ENCODE data around the gene MRPS18A. TPM values are rescaled to one million over a fixed set of nuclear protein-coding genes. Genes with fewer than 3 reads are reported as not detected.

The MRPS18A gene
- polyA plus RNA-seq (2012; ENCODE audit: insufficient read depth, insufficient read length, low read depth): 166 TPM

DNA sequence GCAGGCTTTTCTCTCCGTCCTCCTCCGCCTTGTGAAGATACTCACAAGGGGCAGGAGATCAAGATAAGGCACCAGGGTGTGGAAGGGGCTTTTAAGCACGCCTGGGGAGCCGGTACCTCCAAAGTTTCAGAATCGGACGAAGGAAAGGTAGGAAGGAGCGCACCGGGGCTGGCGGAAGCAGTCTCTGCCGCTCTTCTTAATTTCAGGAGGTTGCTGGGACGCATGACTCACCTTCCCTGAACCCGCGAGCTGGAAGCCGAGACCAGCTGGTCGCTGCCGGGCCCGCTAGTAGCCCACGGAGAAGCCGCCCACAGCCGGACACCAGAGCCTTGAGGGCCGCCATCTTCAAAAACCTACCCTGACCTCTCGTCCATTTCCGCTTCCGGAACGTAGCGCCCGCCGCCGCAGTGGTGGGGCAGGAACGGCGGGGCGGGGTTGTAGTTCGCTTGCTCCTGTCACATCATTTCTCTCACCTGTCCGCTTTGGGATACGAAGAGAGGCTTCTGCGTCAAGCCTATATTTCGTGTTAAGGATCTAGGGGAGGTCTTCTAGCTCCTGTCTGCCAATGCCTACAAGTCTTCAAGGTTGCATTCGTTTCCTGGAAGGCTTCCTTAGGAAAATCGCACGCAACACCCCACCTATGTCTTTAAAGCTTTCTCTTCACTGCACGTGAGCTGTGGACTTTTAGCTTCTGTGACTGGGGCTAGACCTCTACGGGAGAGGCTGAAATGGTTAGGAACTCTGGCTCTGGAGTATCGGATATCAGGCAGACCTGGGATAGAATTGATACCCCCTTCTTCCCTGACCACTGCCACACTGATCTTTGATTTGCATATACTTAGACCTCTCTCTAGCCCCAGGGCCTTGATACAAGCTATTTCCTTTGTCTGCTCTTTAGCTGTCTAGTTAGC, at the start of gene MRPS18A:
Gene MRPS18A, minus strand, starts transcription at position 355 of the 911 bp plus-strand sequence. Its CDS starts 12 bp downstream, at position 343.
- no peaks in the 10 kb centered on the region for H3K27me3 ChIP-seq
- peaks cover 4% of the 10 kb centered on the region for H3K36me3 ChIP-seq
- DNase-seq: peak; percentile 83
- TF ChIP-seq, protein P1, sequence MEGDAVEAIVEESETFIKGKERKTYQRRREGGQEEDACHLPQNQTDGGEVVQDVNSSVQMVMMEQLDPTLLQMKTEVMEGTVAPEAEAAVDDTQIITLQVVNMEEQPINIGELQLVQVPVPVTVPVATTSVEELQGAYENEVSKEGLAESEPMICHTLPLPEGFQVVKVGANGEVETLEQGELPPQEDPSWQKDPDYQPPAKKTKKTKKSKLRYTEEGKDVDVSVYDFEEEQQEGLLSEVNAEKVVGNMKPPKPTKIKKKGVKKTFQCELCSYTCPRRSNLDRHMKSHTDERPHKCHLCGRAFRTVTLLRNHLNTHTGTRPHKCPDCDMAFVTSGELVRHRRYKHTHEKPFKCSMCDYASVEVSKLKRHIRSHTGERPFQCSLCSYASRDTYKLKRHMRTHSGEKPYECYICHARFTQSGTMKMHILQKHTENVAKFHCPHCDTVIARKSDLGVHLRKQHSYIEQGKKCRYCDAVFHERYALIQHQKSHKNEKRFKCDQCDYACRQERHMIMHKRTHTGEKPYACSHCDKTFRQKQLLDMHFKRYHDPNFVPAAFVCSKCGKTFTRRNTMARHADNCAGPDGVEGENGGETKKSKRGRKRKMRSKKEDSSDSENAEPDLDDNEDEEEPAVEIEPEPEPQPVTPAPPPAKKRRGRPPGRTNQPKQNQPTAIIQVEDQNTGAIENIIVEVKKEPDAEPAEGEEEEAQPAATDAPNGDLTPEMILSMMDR (IDR thresholded peaks at IDR 0.05; ENCODE audit: low read depth, low read length): no peak
- H3K9me3 ChIP-seq: no peaks in the 10 kb centered on the region
- H3K4me1 ChIP-seq: peaks cover 18% of the 10 kb centered on the region
- H3K4me3 ChIP-seq (ENCODE audit: low read depth, low read length): peak within 1 kb of the TSS; percentile 96

DNA sequence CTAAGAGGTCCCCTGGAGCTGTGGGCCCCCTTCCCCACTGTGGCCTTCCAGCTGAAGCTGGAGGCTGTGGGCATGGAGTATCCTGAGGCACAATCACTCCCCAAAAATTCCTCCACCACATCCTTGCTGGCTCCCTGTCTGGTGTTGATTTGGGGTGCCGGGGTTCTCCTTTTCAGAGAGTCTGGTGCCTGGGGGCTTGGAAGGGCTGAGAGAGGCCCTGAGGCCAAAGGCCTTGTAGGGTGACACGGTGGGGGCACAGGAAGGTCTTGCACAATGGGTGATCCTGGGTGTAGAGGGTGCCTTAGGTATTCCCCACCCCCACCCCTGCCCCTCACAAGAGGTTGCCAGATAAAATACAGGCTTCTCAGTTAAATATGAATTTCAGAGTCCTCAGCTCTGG, 49.3 kb upstream of the MRPS18A start:
- no peak for DNase-seq
- H3K27me3 ChIP-seq: no peaks in the 10 kb centered on the region
- H3K36me3 ChIP-seq: no peaks in the 10 kb centered on the region
- peaks cover 2% of the 10 kb centered on the region; the same call in 1 of the 2 replicates for H3K4me1 ChIP-seq
- H3K9me3 ChIP-seq: no peaks in the 10 kb centered on the region
- TF ChIP-seq, protein P1 (IDR thresholded peaks at IDR 0.05; ENCODE audit: low read depth, low read length): no peak
- no peak overlapping the region for H3K4me3 ChIP-seq (ENCODE audit: low read depth, low read length)

DNA sequence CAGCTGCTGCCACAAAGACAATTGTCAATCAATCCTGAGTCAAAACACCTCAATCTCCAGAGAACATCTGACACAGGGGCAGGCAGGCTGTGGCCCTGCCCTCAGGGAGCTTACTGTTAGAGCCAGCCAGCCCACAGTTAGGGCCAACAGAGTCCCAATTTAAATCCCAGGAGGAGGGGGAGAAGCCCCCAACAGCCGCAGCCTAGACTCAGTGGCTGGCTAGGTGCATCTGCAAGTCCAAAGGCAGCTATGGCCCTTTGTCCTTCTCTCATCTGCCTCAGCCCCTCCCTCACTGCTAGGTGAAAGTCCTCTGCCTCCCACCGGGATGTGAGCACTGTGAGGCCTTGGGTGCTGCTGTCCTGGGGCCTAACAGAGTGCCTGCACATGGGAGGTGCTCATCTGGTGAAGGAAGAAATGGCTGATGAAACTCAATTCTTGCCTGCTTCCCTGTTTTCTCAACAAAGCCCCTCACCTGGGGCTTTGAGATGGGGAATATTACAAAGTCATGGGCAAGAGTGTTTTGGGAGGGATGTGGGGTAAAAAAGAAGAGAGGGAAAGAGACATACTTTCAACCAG, 48.7 kb upstream of the MRPS18A start:
- H3K36me3 ChIP-seq: no peaks in the 10 kb centered on the region
- peaks cover 2% of the 10 kb centered on the region; the same call in 1 of the 2 replicates for H3K4me1 ChIP-seq
- TF ChIP-seq, protein P1 (IDR thresholded peaks at IDR 0.05; ENCODE audit: low read depth, low read length): no peak
- no peaks in the 10 kb centered on the region for H3K27me3 ChIP-seq
- H3K9me3 ChIP-seq: no peaks in the 10 kb centered on the region
- H3K4me3 ChIP-seq (ENCODE audit: low read depth, low read length): no peak overlapping the region
- DNase-seq: no peak

DNA sequence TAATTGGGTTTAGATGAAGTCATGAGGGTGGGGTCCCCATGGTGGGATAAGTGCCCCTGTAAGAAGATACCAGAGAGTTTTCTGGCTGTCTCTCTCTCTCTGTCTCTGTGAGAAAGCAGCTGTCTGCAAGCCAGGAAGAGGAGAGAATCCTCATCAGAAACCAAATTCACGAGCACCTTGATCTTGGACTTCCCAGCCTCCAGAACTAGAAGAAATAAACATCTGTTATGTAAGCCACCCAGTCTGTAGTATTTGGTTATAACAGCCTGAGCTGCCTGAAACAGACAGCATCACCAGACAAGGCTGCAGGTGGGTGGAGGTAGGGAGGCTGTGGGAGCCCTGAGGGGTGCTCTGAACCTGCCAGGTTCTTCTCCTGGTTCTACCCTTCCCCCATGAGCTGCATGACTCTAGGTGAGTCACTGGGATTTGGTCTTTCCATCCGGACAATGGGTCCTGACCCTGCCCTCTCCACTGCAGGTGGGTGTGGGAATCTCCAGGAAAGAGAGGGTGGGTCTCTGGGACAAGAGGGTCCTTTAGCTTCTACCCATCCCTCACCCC, 48.1 kb upstream of the MRPS18A start:
- DNase-seq: no peak
- TF ChIP-seq, protein P1 (IDR thresholded peaks at IDR 0.05; ENCODE audit: low read depth, low read length): no peak
- Histone ChIP-seq H3K36me3 (no peaks in the 10 kb centered on the region), H3K4me1 (peaks cover 2% of the 10 kb centered on the region; the same call in 1 of the 2 replicates), H3K9me3 (no peaks in the 10 kb centered on the region), H3K27me3 (no peaks in the 10 kb centered on the region), H3K4me3 (ENCODE audit: low read depth, low read length) (no peak overlapping the region)

DNA sequence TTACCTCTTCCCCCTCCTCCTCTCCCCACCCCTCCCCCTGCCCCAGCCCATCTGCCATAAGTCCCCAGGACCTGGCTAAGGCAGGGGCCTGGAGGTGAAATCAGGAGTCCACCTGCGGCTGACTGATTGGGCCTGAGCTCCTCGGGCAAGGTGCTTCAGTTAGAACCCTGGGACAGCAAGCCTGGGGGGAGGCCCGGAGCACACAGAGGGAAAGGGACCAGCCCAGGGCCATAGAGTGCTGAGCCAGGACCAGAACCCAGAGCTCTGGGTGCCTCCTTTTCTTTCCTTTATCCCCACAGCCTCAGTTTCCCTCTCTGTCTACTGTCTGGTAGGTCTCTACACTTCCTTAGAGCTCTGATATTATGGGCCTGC, 46.7 kb upstream of the MRPS18A start:
- no peak for DNase-seq
- Histone ChIP-seq H3K4me1 (no peaks in the 10 kb centered on the region), H3K27me3 (no peaks in the 10 kb centered on the region), H3K4me3 (ENCODE audit: low read depth, low read length) (no peak overlapping the region), H3K9me3 (no peaks in the 10 kb centered on the region), H3K36me3 (no peaks in the 10 kb centered on the region)
- TF ChIP-seq, protein P1 (IDR thresholded peaks at IDR 0.05; ENCODE audit: low read depth, low read length): no peak
